GM12878 (cell line): Measurements from ENCODE around the gene GID8.

Experiments used
- CREB1 ChIP-seq: IDR thresholded peaks from 2 replicates; pipeline ENCODE4 v1.6.1; 2012; ENCODE audit warnings: low read depth, mild to moderate bottlenecking, inconsistent platforms
- CTCF ChIP-seq, 3 experiments: IDR thresholded peaks in 2 of 3; conservative IDR thresholded peaks in 1 of 3; 2 replicates each; pipeline ENCODE4 v1.5.1; 2011; ENCODE audit warnings: low read depth in 3 of 3, low read length in 3 of 3, mild to moderate bottlenecking in 3 of 3, control low read depth in 2 of 3, moderate library complexity in 2 of 3, inconsistent platforms in 1 of 3, mixed read lengths in 1 of 3; ENCODE audit not compliant: control insufficient read depth in 2 of 3, insufficient read depth in 1 of 3; ENCODE audit errors: extremely low read depth in 1 of 3
- EZH2 ChIP-seq: IDR thresholded peaks from 2 replicates; pipeline ENCODE4 v1.6.1; 2012; ENCODE audit warnings: low read depth, mild to moderate bottlenecking, control low read depth, inconsistent platforms, low read length, borderline replicate concordance; ENCODE audit not compliant: control insufficient read depth
- HDGF ChIP-seq: fragments of 450-650 bp; IDR thresholded peaks from 2 replicates; pipeline ENCODE4 v1.6.1; 2016; ENCODE audit warnings: antibody characterized with exemption
- MXI1 ChIP-seq: fragments of 150-350 bp; IDR thresholded peaks from 2 replicates; pipeline ENCODE4 v1.6.1; 2011; ENCODE audit warnings: low read depth, mild to moderate bottlenecking, inconsistent platforms, low read length, improper control_type of control experiment
- POLR2A ChIP-seq: IDR thresholded peaks from 2 replicates; pipeline ENCODE4 v1.6.1; 2011; ENCODE audit warnings: low read depth, mild to moderate bottlenecking, low read length
- SMC3 ChIP-seq: IDR thresholded peaks from 2 replicates; pipeline ENCODE4 v1.6.1; 2011; ENCODE audit warnings: low read length, improper control_type of control experiment, borderline replicate concordance
- TCF12 ChIP-seq: IDR thresholded peaks from 2 replicates; pipeline ENCODE4 v1.6.1; 2011; ENCODE audit warnings: low read depth, mild to moderate bottlenecking, low read length
- ZBTB40 ChIP-seq: fragments of 450-650 bp; IDR thresholded peaks from 2 replicates; pipeline ENCODE4 v1.6.1; 2016; ENCODE audit warnings: mild to moderate bottlenecking, moderate library complexity, borderline replicate concordance
- TF ChIP-seq, protein P1 (sequence below): fragments of 450-650 bp; IDR thresholded peaks from 2 replicates; pipeline ENCODE4 v1.6.1; 2016; ENCODE audit warnings: mild to moderate bottlenecking

- TF ChIP-seq EZH2 (no peak), ZBTB40 (no peak), CTCF (IDR thresholded peaks at IDR 0.05 in 2 of 3, conservative IDR thresholded peaks at IDR 0.05 in 1 of 3; ENCODE audit: control insufficient read depth in 2 of 3, extremely low read depth in 1 of 3, insufficient read depth in 1 of 3, low read depth in 3 of 3, low read length in 3 of 3) (no peak), CREB1 (no peak), POLR2A (no peak), MXI1 (no peak), TCF12 (no peak), HDGF (no peak), SMC3 (no peak)
- TF ChIP-seq, protein P1, sequence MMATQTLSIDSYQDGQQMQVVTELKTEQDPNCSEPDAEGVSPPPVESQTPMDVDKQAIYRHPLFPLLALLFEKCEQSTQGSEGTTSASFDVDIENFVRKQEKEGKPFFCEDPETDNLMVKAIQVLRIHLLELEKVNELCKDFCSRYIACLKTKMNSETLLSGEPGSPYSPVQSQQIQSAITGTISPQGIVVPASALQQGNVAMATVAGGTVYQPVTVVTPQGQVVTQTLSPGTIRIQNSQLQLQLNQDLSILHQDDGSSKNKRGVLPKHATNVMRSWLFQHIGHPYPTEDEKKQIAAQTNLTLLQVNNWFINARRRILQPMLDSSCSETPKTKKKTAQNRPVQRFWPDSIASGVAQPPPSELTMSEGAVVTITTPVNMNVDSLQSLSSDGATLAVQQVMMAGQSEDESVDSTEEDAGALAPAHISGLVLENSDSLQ, result peak; percentile 95
These were observed 13.4 kb upstream of the GID8 start for GRCh38 chr20:62924442-62925075.
